GM19025 (cell line): Measurements from ENCODE around the gene ARMH3.
"Not testable (repeated sequence)": the region's sequence is repeated elsewhere in the genome, so short reads cannot be mapped to it uniquely, and the experiment has no call there.

Source experiments
- ATAC-seq: cut with Tn5 transposase; IDR thresholded peaks from one replicate; pipeline ENCODE4 v1.9.1; 2021; ENCODE audit warnings: mild to moderate bottlenecking, low read depth, moderate library complexity; ENCODE audit not compliant: unreplicated experiment

ARMH3 gene

GRCh38 chr10:101993221-101993620 lies 62.8 kb downstream of the ARMH3 start:
- ATAC-seq: no peak

DNA sequence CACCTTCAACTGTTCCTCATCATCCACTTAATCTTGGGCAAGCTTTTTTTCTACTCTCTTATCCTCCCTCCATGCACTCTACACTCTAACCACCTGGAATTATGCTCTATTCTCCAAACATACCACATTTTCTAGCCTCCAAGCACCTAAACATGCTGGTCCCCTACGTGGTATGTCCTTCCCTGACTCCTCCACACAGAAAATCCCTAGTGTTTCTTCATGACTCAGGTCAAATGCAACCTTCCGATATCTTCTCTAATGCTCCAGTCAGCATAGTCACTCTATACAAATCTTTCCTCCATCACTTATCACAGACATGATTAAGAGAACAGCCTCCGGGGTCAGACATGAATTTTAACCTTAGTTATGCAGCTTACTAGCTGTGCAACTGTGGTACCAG lies 68.8 kb downstream of the ARMH3 start:
- ATAC-seq: no peak

- no peak for ATAC-seq
Observed at GRCh38 chr10:101986624-101986971, 69.4 kb downstream of the ARMH3 start.

- ATAC-seq: not testable (repeated sequence)
Observed at GRCh38 chr10:101980677-101981076, 75.3 kb downstream of the ARMH3 start.

DNA sequence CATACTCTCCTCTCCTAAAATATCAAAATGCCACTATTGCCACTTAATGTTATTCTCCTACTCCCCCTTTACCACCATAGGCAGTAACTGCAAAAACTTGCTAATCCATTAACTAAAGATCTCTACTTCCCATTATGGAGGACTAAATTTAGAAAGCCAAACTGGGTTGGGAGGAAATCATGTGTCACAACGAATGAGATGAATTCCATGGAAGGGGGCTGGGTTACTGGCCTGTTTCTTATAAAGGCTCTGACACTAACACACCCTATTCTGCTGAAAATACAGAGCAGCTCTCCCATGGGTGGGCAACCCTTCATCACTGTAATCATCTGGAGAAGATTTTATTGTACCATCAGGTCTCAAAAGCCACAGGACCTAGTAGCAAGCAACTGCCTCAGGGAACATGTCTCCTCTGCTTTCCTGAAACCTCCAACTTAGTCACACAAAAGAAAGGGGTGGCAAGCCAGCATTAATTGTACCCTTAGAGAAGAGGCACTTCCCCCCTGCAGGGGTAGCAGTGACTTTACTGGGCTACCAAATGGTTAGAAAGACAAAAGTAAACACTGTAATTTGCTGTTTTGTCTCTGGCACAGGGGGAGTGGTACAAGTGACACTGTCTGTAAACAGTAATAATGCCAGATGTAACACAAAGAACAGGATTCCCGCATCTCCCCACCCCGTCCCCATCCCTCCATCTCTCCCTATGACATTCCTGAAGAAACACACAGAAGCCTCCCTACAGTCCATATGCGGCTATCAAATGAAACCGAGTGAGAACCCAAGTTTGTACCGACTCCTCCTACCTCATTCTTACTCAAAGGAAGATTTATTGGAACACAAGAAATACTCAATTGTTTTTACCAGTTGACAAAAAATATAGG lies 81.6 kb downstream of the ARMH3 start:
- ATAC-seq: no peak

- ATAC-seq: no peak
Observed at GRCh38 chr10:101972761-101973160, 83.2 kb downstream of the ARMH3 start.

- ATAC-seq: no peak
Observed at GRCh38 chr10:101969412-101969922, 86.5 kb downstream of the ARMH3 start.

DNA sequence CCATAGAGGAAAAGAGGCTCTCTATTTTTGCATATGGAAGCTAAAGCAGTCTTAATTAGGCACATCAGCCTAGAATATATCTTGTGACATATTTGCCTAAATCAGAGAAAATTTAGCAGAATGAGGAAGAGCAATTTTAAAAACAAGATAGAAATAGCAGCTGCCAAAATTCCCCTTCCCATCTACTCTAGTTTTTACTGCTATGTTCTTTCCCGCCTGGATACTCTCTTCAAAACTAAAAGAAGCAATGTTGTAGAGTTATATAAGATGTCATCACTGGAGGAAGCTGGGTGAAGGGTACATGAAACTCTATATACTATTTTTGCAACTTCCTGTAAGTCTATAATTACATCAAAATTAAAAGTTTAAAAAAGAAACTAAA lies 87.0 kb downstream of the ARMH3 start:
- peak; percentile 46 for ATAC-seq

DNA sequence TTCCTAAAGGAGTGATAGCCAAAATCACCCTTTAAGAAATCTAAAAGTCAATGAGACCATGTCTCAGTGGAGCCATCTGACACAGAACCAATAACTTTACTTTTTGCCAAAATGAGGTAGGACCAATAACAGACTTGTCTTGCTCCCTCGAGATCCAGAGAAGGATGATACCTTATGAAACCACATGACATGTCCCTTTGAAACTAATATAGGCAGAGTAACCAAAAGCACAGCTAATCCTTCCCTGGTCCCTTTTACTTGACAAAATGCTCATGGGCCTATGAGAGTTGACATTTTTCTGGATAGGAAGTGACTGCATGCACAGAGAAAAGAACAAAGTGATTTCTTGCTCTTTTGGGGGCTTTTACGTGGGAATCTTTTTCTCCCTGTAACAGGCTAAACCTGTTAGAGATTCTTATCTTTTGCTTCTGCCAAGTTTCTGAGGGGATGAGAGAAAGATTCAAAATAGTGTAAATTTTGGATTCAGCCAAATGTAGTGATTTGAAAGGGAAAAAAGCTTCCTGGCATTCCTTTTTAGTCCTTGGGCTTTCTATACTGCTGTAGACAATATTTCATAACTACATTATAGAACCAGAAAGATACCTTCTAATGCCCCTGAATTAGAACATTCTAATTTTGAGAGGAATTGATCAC lies 87.6 kb downstream of the ARMH3 start:
- no peak for ATAC-seq

DNA sequence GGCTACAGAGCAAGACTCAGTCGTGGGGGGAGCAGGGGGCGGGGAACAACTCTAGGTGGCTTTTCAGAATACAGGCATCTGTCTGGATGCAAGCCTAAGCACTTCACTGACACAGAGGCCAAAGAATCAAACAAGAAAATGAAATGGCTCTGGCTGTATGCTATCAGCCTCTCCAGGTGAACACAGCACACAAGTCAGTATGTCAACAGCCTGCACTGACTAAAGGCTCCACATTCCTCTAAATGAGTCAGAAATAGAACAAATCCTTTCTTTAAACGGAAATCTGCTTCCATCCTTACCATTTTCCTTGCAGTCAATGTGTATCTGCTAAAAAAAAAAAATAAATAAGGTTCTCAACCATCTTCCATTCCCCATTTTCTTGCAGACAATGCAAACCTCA lies 88.3 kb downstream of the ARMH3 start:
- no peak for ATAC-seq

DNA sequence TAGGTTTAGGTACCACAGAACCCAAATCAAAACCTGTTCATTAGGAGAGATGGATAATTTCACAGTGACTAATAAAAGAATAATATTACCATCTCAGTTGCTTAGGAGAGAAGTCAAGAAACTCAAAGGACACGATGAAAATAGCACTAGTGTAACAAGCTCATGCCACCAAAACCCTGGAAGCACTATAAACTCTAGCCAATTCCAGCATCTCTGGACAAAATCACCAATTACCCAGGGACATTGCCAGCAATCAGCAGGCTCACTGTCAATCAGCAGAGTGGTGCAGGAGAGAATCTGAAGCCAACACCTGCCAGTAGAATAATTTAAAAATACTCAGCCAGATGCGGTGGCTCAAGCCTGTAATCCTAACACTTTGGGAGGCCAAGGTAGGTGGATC lies 88.9 kb downstream of the ARMH3 start:
- no peak for ATAC-seq

- ATAC-seq: no peak
Observed at GRCh38 chr10:101965075-101965765, 90.8 kb downstream of the ARMH3 start.

DNA sequence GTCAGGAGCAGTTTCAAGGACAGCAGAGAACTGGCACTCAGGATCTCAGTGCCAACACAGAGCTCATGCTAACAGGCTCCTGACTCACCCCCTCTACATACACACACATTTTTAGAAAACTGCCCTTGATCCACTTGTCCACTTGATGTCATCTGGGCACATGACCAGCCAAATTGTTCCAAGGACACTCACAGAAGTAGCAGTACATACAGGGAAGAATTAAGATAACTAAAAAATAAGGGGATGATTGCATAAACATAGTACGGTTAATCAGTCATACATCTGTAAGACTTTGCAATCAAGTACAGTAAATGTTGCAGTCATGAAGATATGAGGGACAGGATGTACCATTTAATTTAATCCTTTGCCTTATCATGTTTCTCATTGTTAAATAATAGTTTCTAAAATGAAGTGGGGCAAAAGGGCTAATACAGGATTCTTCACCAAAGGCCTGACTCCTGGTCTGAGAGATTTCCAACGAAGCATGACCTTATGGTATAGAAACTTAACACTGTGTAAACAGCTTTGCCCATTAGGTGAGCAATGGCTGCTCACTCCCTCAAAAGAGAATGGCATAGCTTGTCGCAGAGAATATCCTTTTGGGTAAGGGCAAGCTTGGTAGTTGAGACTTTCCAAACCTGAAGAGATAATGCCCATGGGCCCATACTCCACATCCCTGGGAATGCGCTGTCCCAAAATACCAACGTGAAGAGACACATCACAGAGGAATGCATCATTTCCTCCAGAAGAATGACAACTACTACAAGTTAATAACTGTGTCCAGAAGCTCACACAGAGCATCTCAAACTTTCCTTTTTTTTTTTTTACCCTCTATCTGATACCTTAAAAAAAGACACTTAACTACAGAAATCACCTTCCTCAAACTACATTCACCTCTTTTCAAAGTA lies 94.1 kb downstream of the ARMH3 start:
- no peak for ATAC-seq

- no peak for ATAC-seq
Observed at GRCh38 chr10:101960879-101961395, 95.0 kb downstream of the ARMH3 start.

DNA sequence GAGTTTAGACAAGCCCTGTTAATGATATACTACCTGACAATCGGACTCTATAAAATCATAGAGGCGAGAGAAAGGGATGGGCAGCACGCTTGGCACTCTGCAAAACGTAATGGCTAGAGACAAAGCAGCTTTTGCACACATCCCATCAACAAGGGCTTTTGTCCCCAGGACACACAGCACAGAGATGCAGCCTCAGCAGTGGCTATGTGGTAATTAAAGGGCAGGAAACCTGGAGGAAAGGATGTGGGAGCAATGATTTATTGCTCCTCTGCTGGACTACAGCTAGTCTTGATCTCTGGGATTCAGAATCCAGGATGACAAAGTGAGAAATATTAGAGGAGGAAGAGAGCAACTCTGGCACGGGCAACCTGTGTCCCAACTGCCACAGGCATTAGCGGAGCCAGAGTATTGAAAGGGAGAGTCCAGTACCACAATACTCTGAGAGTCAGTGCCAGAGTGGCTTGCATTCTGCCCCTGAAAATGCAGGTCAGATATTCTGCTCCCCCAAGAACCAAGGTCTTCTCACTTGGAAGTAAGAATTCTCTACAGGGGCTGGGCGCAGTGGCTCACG lies 96.5 kb downstream of the ARMH3 start:
- ATAC-seq: no peak

DNA sequence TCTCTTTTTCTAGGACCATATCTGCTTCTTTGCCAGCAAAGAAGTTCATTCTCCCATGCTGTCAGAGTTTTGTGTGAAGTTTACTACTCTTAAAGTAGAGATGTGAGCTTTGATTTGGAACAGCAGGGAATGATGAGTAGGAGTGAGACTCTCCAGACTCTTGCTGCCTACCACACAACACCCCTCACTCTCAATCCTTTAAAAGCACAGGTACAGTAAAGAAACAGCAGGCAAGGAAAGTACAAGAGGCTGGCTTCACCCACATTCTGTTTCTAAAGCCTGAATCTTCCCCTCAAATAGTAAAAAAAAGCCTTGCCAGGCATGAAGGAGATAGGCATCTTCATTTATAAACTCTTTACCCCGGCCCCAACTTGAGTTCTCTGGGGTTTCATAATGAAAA lies 97.3 kb downstream of the ARMH3 start:
- no peak for ATAC-seq

- ATAC-seq: no peak
Observed at GRCh38 chr10:101956898-101957297, 99.1 kb downstream of the ARMH3 start.

DNA sequence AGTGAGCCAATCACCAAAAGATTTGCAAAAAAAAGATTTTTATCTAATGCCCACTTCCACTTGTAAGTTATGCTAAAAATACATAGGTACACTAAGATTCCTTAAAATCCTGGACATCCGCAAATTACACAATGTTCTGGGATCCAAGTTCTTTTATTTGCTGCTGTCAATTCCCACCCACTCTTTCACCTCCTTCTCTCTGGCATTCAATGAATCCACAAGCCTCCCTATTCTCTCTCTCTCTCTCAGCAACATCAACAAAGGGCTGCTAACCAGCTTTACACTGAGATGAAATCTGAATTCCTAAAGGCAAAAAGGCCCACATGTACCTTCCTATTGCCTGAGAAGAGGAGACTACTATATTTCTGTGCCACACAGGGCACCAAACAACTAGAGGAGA lies 99.9 kb downstream of the ARMH3 start:
- ATAC-seq: no peak

DNA sequence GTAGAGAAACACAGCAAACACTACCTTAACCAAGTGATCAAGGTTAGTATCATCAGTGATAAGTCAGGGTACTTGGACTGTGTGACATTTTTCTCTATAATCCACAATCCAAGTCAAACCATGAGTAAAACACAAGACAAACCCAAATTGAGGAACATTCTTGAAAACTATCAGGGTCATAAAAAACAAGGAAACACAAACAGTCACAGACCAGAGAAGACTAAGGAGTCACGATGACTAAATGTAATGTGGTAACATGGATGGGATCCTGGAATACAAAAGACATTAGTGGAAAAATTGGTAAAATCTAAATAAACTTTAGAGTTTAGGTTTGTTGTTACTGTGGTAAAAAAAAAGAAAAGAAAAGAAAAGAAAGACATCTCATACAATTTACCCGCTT lies 103.8 kb downstream of the ARMH3 start:
- no peak for ATAC-seq

DNA sequence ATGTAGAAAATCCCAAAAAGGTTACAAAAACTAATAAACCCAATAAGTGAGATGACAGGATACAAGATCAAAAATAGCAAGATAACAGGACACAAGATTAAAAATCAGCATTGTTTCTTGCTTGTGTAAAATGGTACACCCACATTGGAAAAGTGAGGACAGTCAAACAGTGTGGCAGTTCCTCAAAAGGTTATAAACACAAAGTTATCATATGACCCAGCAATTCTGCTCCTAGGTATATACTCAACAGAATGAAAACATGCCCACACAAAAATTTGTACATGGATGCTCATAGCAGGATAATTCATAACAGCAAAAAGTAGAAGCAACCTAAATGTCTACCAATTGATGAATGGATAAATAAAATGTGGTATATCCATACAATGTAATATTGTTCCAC lies 105.8 kb downstream of the ARMH3 start:
- ATAC-seq: no peak
